ENCODE measurements around the gene SPIB. TPM values are rescaled to one million over a fixed set of nuclear protein-coding genes. Genes with fewer than 3 reads are reported as not detected.

The SPIB gene
- total RNA-seq, 1 donor from 2014 or later = not detected

- peaks cover 25% of the 10 kb centered on the region for H3K36me3 Mint-ChIP-seq
These were observed 36.6 kb upstream of the SPIB start for GRCh38 chr19:50381881-50382729.

GRCh38 chr19:50383001-50383851, 35.5 kb upstream of the SPIB start:
- Histone ChIP-seq H3K27ac (no peak overlapping the region), H3K9me3 (ENCODE audit: low read depth) (no peaks in the 10 kb centered on the region), H3K9ac (no peak overlapping the region), H3F3A (ENCODE audit: low read depth) (peaks cover 14% of the 10 kb centered on the region), H3K4me3 (peak overlapping the region; percentile 59), H2AFZ (replicated peaks) (no peak overlapping the region), H3K4me2 (peak overlapping the region; percentile 72), H3K79me2 (ENCODE audit: low read depth) (peaks cover 38% of the 10 kb centered on the region), H3K36me3 (no peaks in the 10 kb centered on the region), H3K27me3 (no peaks in the 10 kb centered on the region), H4K20me1 (ENCODE audit: low read depth) (peaks cover 21% of the 10 kb centered on the region), H3K4me1 (no peaks in the 10 kb centered on the region)
- no peak overlapping the region for H3K27ac Mint-ChIP-seq
- peak overlapping the region; percentile 91 for H3K4me3 Mint-ChIP-seq
- H3K27me3 Mint-ChIP-seq (ENCODE audit: insufficient read depth, low read depth) = peaks cover 21% of the 10 kb centered on the region
- no peaks in the 10 kb centered on the region for H3K9me3 Mint-ChIP-seq
- peaks cover 31% of the 10 kb centered on the region for H3K36me3 Mint-ChIP-seq
- TF ChIP-seq, protein P1, sequence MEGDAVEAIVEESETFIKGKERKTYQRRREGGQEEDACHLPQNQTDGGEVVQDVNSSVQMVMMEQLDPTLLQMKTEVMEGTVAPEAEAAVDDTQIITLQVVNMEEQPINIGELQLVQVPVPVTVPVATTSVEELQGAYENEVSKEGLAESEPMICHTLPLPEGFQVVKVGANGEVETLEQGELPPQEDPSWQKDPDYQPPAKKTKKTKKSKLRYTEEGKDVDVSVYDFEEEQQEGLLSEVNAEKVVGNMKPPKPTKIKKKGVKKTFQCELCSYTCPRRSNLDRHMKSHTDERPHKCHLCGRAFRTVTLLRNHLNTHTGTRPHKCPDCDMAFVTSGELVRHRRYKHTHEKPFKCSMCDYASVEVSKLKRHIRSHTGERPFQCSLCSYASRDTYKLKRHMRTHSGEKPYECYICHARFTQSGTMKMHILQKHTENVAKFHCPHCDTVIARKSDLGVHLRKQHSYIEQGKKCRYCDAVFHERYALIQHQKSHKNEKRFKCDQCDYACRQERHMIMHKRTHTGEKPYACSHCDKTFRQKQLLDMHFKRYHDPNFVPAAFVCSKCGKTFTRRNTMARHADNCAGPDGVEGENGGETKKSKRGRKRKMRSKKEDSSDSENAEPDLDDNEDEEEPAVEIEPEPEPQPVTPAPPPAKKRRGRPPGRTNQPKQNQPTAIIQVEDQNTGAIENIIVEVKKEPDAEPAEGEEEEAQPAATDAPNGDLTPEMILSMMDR (IDR thresholded peaks at IDR 0.05) = no peak
- no peak for TF ChIP-seq EZH2 (IDR thresholded peaks at IDR 0.05)
- no peak for TF ChIP-seq EZH2phosphoT487 (IDR thresholded peaks at IDR 0.05)
- no peak for DNase-seq (ENCODE audit: low spot score)
- H3K4me1 Mint-ChIP-seq = peaks cover 20% of the 10 kb centered on the region

More at GRCh38 chr19:50381881-50382729, 36.6 kb upstream of the SPIB start:
- Mint-ChIP-seq H3K27ac (no peak overlapping the region), H3K4me3 (no peak overlapping the region), H3K4me1 (peaks cover 20% of the 10 kb centered on the region), H3K27me3 (ENCODE audit: insufficient read depth, low read depth) (peaks cover 19% of the 10 kb centered on the region), H3K9me3 (no peaks in the 10 kb centered on the region)
- peaks cover 26% of the 10 kb centered on the region for H3K79me2 ChIP-seq (ENCODE audit: low read depth)
- H3K4me3 ChIP-seq = no peak overlapping the region
- H2AFZ ChIP-seq (replicated peaks) = no peak overlapping the region
- H4K20me1 ChIP-seq (ENCODE audit: low read depth) = peaks cover 21% of the 10 kb centered on the region
- no peaks in the 10 kb centered on the region for H3K36me3 ChIP-seq
- TF ChIP-seq EZH2 (IDR thresholded peaks at IDR 0.05) (no peak), EZH2phosphoT487 (IDR thresholded peaks at IDR 0.05) (no peak)
- TF ChIP-seq, protein P1 (IDR thresholded peaks at IDR 0.05) = no peak
- H3K9me3 ChIP-seq (ENCODE audit: low read depth) = no peaks in the 10 kb centered on the region
- H3K4me2 ChIP-seq = no peak overlapping the region
- peaks cover 14% of the 10 kb centered on the region for H3F3A ChIP-seq (ENCODE audit: low read depth)
- H3K4me1 ChIP-seq = no peaks in the 10 kb centered on the region
- DNase-seq (ENCODE audit: low spot score) = no peak
- no peak overlapping the region for H3K9ac ChIP-seq
- H3K27ac ChIP-seq = no peak overlapping the region
- H3K27me3 ChIP-seq = no peaks in the 10 kb centered on the region

DNA sequence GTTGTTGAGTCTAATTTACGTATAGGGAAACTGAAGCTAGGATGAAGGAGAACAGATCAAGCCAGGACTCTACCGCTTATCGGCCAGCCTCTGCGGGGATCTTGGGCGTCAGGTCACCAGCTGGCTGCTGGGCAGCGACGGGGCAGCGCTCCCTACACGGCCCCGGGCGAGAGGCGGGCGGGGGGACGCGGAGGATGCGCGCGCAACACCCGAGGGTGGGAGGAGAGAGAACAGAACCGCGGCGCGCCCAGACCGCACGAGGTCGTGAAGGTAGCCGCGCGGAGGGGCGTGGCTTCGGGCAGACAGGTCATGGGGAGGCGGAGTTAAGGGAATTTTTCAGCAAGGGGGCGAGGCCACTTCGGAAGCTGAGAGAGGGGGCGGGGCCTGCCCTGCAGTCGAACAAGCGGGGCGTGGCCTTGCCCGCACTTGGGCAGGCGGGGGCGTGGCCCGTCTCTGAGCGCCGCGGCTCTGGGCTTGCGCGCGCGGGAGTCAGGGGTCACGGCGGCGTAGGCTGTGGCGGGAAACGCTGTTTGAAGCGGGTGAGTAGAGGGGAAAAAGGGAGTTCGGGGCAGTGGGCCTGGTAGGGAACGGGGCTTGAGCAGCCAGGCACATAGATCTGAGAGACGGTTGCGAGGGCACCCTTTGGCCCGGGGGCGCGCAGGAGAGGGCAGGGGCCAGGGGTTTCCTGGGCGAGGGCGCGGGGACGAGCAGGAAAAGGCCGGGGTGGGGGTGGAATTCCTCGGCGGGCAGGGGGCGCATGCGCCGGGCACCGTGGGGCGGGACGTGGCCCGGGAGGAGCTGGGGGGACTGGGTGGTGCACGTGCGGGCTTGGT, 34.7 kb upstream of the SPIB start, which contains the start of gene POLD1:
POLD1 (plus strand) TSS at position 496 of the 833 bp plus-strand sequence. CDS start 14,505 bp downstream, outside the sequence.
- H3K4me1 ChIP-seq = no peaks in the 10 kb centered on the region
- TF ChIP-seq EZH2 (IDR thresholded peaks at IDR 0.05) (no peak), EZH2phosphoT487 (IDR thresholded peaks at IDR 0.05) (no peak)
- TF ChIP-seq, protein P1 (IDR thresholded peaks at IDR 0.05) = no peak
- H4K20me1 ChIP-seq (ENCODE audit: low read depth) = peaks cover 21% of the 10 kb centered on the region
- no peaks in the 10 kb centered on the region for H3K9me3 ChIP-seq (ENCODE audit: low read depth)
- peak within 1 kb of the TSS; percentile 32 for H2AFZ ChIP-seq (replicated peaks)
- H3K27ac Mint-ChIP-seq = peak within 1 kb of the TSS; percentile 93
- H3K27ac ChIP-seq = no peak within 1 kb of the TSS
- peak within 1 kb of the TSS; percentile 59 for H3K4me3 ChIP-seq
- H3K4me2 ChIP-seq = peak within 1 kb of the TSS; percentile 88
- peaks cover 20% of the 10 kb centered on the region for H3K4me1 Mint-ChIP-seq
- no peaks in the 10 kb centered on the region for H3K27me3 ChIP-seq
- H3F3A ChIP-seq (ENCODE audit: low read depth) = peaks cover 14% of the 10 kb centered on the region
- peaks cover 46% of the 10 kb centered on the region for H3K79me2 ChIP-seq (ENCODE audit: low read depth)
- peaks cover 32% of the 10 kb centered on the region for H3K36me3 Mint-ChIP-seq
- H3K9ac ChIP-seq = peak within 1 kb of the TSS; percentile 62
- peak within 1 kb of the TSS; percentile 91 for H3K4me3 Mint-ChIP-seq
- peak; percentile 100 for DNase-seq (ENCODE audit: low spot score)
- peaks cover 3% of the 10 kb centered on the region for H3K36me3 ChIP-seq
- H3K9me3 Mint-ChIP-seq = no peaks in the 10 kb centered on the region
- peaks cover 21% of the 10 kb centered on the region for H3K27me3 Mint-ChIP-seq (ENCODE audit: insufficient read depth, low read depth)

Measured in neural progenitor cell (in vitro differentiated cells).